GM19452 (cell line): Measurements from ENCODE around the gene NUP107.
A peak's percentile ranks its signal among the peaks of the same experiment; 100 is the strongest.

Experiments
- ATAC-seq: cut with Tn5 transposase; IDR thresholded peaks from one replicate; pipeline ENCODE4 v1.9.1; 2021; ENCODE audit not compliant: unreplicated experiment

The NUP107 gene

GRCh38 chr12:68733661-68734071 lies 46.9 kb downstream of the NUP107 start:
- no peak for ATAC-seq

GRCh38 chr12:68739891-68740290 lies 53.1 kb downstream of the NUP107 start:
- no peak for ATAC-seq

DNA sequence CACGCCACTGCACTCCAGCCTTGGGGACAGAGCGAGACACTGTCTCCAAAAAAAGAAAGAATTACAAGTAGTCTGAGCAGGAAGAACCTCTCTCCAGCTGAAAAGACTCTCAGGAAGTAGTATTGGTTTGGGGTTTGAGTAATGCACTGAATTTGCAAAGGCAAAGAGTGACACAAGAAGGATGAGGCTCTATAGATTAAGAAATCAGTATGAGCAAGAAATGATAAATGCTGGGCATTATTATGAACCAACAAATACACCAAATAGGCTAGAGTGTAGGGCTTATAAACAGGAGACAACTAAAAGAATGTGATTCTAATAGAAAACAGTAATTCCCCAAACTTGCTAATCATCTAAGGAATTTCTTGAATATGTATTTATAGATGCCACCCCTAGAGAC lies 56.6 kb downstream of the NUP107 start:
- no peak for ATAC-seq

GRCh38 chr12:68745376-68745903 lies 58.7 kb downstream of the NUP107 start:
- ATAC-seq = no peak

GRCh38 chr12:68745904-68746571 lies 59.3 kb downstream of the NUP107 start, which contains the start of gene SLC35E3:
TSS of gene SLC35E3 (plus strand) at chr12:68746176. CDS start at chr12:68746378, 202 bp downstream.
- peak; percentile 96 for ATAC-seq

- ATAC-seq = peak; percentile 42
Measured at GRCh38 chr12:68746572-68747180, 59.9 kb downstream of the NUP107 start.

GRCh38 chr12:68749443-68749842 lies 62.7 kb downstream of the NUP107 start:
- no peak for ATAC-seq

DNA sequence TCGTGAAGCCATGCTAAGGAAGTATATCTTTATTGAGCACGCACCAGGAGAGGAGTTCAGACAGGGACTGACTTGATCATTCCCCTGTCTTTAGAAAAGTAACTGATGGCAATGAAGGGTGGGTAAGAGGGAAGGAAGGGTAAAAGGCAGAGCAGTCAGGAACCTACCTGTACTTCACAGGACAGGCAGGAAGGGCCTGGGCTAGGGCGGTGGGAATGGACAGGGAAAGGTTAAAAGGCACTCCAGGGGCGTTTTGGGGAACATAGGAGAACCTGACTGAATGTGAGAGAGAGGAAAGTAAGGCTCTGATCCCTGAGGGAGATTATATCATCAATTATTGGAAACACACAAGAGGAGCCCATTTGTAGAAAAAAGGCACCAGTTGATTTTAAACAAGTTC lies 63.1 kb downstream of the NUP107 start:
- no peak for ATAC-seq

GRCh38 chr12:68750506-68750905 lies 63.7 kb downstream of the NUP107 start:
- no peak for ATAC-seq

DNA sequence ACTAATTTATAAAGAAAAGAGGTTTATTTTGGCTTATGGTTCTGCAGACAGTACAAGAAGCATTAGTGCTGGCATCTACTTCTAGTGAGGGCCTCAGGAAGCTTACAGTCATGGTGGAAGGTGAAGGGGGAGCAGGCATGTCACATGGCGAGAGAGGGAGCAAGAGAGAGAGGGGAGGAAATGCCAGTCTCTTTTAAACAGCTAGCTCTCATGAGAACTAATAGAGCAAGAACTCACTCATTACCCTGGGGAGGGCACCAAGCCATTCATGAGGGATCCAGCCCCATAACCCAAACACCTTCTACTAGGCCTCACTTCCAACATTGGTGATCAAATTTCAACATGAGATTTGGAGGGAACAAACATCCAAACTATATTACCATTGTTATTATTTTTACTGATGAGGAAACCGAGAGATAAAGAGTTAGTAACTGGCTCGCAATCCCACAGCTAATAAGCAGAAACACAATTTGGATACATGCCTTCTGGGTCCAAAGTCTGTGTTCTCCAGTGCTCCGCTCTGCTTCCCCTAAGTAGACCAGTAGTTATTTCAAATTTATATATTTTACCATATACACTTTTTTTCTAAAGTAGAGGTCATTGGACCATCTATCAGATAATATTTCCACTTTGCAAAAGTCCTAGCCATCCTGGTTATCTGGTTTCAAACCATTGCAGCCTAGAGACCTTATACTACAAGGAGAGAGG lies 68.9 kb downstream of the NUP107 start:
- ATAC-seq = no peak

- no peak for ATAC-seq
Measured at GRCh38 chr12:68759852-68760251, 73.1 kb downstream of the NUP107 start.

GRCh38 chr12:68760806-68761441 lies 74.1 kb downstream of the NUP107 start:
- ATAC-seq = no peak

DNA sequence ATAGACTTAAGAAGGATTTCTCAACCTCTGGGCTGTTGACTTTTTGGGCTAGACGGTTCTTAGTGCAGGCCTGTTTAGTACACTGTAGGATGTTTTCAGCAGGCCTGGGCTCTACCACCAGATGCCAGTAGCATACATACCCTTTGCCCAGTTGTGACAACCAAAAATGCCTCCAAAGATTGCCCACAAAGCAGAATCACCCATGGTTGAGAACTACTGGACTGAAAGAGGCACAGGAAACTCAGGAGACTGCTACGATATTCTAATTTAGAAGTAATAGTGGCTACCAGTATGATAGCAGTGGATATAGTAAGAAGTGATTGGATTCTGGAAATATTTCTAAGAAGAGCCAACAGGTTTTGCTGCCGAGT lies 74.6 kb downstream of the NUP107 start:
- no peak for ATAC-seq

DNA sequence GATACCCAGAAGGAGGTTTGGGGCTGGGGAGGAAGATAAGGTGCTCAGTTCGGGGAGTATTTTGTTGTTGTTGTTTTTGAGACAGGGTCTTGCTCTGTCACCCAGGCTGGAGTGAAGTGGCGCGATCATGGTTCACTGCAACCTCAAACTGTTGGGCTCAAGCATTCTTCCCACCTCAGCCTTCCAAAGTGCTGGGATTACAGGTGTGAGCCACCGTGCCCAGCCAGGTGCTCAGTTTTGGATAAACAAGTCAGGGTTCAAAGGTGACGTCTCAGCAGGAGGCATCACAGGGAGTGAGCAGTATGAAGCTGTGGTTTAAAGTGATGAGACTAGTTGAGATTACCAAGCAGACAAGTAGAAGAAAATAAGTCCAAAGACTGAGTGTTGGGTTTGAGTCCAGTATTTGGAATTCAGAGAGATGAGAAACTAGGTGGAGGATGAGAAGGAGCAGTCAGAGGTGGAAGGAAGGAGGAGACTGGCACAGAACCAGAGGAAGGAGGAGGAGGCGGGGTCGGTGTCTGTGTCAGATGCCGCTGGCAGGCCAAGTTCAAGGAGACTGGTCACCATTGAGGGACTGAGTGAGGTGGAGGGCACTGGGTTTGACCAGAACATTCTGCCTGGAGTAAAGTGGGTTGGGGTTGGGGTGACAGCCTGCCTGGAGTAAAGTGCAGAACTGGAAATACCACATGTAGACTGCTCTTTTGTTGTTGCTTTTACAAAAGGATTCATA lies 75.3 kb downstream of the NUP107 start:
- ATAC-seq = no peak

DNA sequence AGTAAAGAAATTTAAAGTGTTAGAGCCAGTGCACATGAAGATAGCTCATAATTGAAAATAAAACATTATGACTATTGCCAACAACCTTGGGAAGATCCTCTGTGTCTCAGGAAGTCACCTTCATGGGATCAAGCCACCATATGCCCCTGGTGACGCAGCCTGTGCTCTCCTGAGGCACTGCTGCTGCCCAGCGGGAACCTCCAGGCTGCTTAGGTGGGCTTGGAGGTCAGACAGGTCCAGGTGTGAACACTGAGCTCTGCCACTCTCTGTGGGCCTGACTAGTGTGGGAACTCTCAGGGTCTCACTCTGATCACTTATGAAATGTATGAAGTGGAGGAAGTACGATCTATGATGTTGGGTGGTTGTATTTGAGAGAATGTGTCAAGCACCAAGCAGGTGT lies 75.9 kb downstream of the NUP107 start:
- no peak for ATAC-seq

- no peak for ATAC-seq
Measured at GRCh38 chr12:68765696-68766095, 78.9 kb downstream of the NUP107 start.

DNA sequence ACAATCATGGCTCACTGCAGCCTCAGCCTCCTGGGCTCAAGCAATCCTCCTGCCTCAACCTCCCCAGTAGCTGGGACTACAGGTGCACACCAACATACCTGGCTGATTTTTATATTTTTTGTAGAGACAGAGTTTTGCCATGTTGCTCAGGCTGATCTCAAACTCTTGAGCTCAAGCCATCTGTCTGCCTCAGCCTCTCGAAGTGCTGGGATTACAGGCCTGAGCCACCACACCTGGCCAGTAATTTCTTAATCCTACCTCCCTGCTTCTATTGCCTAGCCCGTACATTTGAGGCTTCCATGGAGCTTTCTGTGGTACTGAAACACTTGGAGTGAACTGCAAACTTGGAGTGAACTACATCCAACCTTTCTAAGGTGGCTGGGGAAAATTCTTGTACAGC lies 79.9 kb downstream of the NUP107 start:
- ATAC-seq = no peak

DNA sequence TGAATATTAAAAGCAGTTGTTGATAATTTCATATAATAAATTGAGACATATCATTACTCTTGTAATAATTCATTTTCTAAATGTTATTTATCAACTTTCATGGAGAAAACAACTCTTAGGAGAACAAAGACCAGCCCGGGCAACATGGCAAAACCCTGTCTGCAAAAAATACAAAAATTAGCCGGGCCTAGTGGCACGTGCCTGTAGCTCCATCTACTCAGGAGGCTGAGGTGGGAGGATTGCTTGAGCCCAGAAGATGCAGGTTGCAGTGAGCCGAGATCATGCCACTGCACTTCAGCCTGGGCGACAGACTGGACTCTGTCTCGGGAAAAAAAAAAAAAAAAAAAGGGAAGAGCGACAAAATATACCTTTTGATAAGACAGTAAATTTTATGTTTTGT lies 80.4 kb downstream of the NUP107 start:
- no peak for ATAC-seq

DNA sequence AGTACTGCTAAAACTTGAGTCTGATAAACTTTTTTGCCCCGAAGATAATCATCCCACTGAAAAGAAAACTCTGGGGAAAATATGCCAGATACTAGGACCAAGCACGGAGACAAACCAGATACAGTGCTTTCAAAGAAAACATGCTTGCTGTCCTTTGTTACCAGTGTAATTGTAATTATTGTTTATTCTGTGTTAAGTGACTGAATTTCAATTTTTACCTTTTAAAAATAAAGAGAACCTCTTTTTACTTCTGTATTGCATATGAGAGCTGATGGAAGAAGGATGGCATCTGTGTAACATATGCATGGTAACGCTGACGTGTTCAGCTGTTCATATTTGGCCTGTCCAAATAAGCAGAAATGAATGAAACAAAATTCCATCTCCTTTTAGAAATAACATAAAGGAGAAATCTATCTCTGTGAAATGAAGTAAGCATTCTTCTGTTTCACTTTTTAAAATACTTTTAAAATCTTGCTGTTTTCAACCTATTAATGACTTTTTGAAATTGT lies 81.7 kb downstream of the NUP107 start:
- ATAC-seq = no peak

DNA sequence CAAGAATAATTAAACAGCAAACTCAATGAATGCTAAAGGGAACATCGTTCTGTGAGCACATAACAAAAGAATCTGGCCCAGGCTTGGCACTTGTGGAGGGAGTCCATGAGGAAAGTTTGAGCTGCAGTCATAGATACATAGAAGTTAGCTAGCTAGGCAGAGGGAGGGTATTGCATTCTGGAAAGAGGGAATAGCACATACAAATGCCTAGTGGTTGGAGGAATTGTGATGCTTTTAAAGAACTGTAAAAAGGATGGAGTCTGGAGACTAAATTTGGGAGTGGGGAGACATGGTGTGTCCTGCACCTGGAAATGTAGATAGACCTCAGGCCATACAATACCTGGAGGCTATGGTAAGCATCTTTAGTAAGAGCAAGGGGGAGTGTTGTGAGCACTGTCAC lies 83.2 kb downstream of the NUP107 start:
- ATAC-seq = no peak
